HG02885 (cell line): ENCODE measurements around the gene LIPN.

ENCODE experiments used
- ATAC-seq: cut with Tn5 transposase; IDR thresholded peaks from one replicate; pipeline ENCODE4 v1.9.1; 2021; ENCODE audit warnings: mild to moderate bottlenecking; ENCODE audit not compliant: unreplicated experiment, poor library complexity

Gene LIPN

DNA sequence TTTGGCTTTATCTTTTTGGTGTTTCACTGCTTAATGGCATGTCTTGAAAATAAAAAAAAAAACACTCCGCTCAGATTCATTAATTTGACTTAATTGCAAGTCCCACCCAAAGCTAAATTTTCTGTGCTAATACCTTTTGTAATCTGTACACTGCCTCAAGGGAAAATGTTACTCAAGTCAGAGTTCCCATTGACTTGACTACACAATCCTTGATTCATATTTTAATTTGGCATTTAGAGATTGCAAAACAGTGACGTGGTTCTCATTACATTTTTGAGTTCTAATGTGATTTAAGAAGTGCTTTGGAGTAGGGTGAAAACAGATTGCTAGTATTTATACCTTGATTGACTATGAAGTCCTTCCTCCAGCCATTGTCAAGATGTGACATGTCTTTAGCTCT, 21.4 kb downstream of the LIPN start:
- no peak for ATAC-seq

DNA sequence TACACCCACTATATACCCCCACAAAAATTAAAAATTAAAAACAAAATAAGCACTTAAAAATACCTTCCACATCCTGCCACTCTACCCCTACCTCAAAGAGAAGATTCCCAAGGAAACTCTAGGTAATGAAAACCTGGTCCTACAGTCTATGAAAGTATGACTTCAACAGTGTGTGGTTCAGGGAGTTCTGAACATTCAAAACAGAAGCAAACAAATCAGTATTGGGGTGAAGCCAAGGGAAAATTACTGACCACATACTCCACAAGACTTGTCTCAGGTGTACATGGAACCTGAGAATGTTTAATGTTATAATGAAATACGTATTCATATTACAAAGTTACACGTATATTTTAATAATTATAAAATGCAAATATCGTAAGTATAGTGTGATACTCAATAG, 22.4 kb downstream of the LIPN start:
- no peak for ATAC-seq

DNA sequence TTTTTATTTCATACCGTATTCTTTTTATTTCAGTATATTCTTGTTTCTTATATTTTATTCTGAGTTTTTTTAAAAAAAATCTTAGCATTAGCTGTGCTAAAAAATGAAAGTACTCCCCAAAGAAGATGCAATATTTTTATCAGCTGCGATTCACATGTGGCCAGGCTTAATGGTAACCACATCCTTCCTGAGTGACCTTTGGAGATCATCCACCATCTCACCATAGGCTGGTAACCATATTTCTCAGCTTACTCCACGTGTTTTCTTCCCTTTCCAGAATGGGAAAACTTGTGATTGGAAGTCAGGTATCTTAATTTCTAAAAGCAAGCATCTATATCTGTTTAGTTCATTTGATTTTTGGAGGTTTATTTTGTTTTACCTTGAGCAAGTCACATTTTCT, 23.9 kb downstream of the LIPN start:
- no peak for ATAC-seq

DNA sequence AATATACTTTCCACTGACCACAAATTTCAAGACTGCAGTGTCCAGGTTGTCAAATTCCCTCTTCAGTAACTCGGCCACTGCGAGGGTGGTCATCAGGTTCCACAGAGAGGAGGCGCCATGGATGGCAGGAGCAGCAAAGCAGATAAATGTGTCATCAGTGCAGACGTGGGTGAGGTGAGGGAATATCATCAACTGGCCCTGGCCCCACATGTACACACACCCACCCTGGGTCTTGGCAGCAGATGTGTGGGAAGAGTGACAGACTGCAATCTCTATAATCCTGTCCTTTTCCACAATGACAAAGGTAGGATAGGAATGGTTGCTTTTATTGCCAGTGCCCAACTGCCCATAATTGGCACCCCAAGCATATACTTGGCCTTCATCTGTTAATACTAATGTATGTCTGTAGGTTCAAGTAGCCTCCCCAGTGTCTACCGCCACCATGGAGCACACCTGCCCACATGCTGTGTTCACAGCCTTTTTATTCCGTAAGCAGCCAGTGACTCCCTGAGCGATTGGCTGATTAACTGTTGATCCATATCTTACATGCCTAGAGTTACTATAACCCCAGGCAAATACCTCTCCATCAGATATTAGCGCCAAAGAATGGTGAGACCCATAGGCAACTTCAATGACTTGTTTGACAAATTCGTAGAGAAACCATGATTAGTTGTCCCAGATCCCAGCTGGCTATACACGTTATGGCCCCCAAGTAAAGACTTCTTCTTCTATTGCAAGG, 26.4 kb downstream of the LIPN start:
- ATAC-seq: no peak

DNA sequence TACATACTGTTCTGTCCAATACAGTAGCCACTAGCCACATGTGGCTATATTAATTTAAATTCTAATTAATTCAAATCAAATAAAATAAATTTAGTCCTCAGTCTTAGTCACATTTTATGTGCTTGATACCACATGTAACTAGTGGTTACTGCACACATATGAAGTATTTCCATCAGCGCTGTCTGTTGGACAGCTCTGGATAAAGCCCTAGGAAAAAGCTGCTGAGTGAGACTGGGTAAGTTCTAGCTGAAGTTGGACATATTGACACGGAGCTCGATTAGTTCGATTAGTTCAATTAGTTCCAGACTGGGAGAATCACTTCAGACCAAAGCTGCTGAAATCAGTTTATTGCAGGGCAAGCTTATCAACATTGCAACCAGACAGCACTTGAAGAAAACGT, 27.6 kb downstream of the LIPN start:
- ATAC-seq: no peak

DNA sequence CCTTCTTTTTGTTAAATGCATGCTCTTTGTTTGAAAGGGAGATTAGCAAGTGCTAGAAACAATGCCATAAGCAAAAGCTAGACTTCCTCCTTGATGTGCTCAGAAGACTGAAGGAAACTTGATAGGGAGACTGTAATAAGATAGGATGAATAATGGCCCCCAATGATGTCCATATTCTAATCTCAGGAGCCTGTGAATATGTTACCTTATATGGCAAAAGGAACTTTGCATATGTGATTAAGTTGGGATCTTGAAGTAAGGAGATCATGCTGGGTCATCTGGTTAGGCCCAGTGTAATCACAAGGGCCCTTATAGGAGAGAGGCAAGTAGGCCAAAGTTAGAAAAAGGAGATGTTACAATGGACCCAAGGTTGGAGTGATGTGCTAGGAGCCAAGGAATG, 29.1 kb downstream of the LIPN start:
- ATAC-seq: no peak

DNA sequence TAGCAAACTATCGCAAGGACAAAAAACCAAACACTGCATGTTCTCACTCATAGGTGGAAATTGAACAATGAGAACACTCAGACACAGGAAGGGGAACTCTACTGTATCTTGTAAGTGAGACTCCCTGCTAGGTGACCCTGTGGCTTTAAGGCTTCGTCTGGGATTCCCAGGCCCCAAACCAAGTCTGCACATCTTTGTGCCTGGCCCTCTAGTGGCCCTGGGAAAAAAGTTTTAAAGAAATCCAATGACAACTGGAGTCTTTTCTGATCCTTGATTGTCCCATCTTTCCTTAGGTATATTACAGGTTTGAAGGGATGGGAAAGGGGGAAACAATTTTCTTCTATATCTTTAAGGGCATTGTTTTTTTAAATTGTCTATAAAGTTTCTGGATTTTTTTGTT, 32.1 kb downstream of the LIPN start:
- ATAC-seq: no peak

DNA sequence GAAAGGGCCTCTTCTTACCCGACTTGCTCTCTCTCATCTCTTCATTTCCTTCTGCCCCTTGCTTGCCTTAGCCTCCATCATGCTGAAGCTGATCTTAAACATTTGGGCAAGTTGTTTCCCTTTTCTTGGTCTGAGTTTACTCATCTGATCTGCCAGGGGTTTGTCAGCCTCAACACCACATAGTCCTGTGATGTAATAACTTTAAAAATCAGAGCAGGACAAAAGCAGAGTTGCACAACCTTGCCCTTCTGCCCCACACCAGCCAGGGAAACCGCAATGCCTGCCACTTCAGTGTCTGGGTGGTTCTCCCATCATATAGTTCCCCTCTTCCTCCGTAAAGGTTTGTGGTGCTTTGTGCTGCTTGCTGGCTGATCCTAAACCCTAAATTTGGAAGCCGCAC, 32.8 kb downstream of the LIPN start:
- ATAC-seq: no peak

DNA sequence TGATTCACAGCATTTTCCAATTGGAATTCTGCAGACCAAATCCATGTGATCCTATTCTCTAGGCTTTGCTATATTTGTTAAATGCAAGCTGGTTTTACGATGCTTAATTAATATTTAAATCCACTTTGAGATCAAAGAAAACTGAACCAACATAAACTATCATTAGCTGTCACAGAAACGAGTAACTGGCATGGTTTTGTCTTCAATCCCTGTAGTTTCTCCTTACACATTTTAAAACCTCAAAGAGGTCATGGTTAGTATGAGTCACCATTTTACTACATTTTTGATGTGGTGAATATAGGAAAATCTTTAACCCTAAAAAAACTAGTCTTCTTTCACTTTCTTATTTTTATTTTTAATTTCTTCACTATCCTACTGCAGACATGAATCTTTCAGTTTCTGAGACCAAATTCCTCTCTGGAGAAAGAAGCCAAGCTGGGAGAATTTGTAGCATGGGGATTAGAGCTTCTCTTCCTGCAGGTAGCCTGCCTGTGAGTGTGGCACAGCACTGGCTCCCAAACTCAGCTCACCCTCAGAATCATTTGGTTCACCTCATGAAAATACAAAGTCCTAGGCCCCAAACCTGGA, 34.0 kb downstream of the LIPN start:
- ATAC-seq: no peak

DNA sequence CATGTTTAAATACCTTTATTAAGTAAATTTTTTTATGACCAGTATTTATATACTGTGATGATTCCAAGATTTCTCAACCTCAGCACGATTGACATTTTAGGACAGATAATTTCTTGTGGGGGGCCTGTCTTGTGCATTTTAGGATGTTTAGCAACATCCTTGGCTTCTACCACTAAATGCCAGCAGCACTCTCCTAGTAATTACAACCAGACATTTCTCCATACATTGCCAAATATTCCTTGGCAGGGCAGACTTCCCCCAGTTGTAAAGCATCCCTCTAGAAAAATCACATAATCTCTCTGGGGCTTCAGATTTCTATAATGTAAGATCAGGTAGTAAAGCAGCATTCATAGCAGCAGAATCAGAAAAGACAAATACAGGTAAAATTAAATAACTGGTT, 34.9 kb downstream of the LIPN start:
- no peak for ATAC-seq

DNA sequence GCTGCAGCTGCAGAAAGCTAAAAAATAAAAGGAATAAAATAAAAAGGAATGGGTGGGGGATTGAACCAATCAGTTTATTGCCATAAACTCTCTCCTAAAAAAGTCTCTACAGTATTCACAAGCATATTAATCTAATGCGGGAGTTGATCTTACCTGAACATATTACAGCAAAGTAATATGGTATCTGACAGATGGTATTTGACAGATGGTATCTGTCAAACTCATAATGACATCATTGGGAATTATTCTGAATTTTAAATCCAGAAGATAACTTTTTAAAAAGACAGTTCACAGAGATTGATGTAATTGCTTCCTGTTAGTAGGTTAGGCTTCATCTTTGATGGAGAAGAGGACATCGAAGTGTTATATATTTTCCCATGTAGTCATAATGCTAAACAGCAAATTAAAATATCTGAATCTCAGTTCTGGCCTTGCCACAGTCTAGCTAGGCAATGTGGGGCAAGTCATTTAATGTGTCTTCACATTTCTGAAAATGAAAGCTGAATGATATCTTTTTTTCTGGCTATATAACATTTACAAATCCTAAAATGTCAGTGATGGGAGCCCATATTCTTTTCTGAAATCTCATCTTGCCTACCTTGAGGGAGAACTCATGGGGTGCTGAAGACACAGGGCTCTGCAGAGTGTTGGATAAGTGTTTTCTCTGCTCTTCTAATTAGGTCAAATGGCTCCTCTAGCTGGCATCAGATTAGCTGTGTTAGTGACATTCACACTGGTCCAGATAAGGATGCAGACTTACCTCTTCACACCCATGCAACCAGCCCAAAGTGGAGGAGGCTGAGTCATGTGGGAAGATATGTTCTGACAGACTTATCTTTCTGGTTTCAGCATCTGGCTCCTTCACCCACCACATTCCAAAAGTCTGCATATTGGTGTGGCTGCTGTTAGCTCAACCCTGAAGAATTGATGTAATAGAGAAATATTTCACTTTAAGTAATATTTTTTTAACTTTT, 40.6 kb downstream of the LIPN start:
- no peak for ATAC-seq

DNA sequence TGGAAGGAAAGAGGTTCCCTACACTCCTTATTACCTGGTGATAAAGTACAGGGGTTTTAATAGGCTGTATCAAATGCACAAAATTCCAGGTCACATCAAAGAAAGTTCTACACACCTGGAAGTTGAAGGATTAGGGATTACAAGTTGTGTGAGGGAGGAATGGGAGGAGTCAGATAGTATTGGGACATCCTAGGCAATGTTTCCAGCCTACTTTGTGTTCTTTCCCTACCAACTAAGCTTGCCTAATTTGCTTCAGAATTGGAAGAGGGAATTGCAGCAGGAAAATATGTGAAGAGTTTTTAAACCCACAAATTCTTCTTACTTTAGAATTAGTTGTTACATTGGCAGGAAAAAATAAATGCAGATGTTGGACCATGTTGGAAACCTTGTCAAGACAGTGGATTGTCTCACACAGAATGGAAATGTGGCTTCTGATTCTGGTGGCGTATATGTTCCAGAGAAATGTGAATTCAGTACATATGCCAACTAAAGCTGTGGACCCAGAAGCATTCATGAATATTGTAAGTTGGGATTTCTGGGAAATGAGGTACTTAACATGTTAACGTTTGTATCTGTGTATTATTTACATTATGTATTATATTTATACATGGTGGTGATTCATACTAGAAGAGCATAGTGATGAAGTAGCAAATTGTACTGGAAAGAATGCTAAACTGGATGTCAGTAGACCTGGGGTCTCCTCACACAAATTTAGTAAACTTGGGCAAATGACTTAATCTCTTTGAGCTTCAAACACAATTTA, 42.9 kb downstream of the LIPN start, which contains the start of gene LIPM:
TSS of gene LIPM (plus strand) at position 208 of the 763 bp plus-strand sequence. CDS start at position 375, 167 bp downstream.
- ATAC-seq: no peak

DNA sequence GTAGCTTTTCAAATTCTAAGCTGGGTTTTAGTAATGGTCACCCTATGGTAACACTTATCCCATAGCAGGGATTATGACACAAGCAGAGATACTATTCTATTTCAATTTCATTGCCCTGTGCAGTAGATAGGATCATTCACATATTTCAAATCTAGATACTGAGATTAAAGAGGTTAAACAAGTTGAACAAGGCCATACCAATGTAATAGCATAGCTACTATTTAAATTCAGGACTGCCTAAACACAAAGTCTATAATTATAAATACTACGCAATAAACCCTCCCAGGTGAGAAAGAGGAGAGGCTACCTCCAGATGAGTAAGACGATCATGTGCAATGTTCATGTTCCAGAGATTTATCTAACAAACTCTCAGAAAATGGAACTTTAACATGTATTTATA, 43.8 kb downstream of the LIPN start:
- no peak for ATAC-seq

DNA sequence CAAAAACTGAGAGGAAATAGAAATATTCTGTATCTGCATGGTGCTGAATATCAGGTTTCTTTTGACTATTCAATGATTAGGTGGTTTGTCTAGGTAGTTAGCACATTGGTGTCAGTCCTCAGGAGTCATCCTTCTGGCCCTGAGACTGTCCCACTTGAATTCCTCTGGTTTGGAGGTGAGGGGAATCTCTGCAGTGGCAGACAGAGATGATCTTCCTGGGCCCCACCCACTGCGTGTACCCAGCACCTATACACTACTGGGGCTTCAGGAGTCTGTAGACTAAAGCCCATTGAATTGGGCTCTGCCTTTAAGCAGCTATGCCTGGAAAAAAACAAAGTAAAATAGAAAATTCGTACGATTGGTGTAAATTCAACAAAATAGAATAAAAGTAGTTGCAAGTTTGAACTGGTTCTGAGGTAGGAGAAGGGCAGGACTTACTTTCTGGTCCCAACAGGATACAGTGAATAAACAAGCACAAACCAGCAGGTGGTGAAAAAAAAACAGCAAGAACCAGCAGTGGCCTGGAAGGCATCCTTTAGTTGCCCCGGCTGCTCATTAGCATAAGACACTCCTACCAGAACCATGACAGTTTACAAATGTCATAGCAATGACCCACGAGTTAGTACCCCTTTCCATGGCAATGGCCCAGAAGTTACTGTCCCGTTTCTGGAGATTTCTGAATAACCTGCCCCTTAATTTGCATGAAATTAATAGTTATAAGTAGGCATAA, 44.4 kb downstream of the LIPN start:
- ATAC-seq: no peak

DNA sequence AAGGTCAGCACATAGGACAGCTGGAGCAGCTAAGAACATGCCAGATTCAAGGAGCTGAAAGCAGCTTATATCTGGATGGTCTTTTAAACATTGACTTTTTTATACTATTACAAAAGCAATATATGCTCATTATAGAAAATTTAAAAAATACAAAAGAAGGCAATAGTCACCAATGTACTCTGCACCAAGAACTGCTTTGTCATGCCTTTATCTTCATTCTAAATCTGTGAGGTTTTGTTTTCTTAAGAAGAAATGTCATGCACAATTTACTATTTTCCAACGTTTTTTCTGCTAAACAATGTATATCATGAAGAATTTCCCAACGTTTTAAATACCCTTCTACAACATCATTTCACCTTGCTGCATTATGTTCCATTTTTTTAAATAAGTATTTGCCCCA, 45.5 kb downstream of the LIPN start:
- ATAC-seq: no peak

DNA sequence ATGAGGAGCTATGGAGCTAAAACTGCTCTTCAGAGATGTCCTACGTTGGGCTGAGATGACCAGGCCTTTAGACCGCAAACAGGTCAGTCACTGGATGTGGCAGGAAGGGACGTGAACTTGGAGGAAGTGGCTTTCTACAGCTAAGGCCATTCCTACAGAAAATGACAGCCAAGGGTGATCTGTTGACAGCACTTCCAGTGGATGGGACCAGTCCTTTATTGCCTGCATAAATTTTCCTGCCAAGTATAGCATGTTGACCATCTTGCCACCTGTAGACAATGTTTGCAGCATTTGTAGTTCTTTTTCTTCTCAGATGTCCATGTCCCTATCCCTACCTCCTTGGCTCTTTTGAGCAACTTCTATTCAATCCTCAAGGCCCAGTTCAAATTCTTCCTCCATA, 46.1 kb downstream of the LIPN start:
- ATAC-seq: no peak

DNA sequence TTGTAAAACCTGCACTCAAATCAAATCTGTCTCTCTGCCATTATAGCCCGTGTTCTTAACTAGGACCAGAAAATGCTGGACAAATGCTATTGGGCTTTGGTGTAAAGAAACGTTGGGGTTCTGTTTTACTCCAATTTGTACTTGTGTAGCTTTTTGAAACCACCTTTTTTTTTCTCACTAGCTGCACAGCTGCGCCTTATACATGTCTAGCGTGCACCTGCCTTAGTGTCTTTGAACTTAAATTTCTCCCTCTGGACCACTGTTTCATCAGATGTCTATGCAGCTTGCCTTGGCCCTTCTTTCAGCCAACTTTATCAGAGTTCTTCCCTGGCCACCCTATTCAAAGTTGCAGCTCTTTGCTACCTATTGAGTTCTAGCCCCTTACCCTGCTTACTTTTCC, 49.8 kb downstream of the LIPN start:
- no peak for ATAC-seq

DNA sequence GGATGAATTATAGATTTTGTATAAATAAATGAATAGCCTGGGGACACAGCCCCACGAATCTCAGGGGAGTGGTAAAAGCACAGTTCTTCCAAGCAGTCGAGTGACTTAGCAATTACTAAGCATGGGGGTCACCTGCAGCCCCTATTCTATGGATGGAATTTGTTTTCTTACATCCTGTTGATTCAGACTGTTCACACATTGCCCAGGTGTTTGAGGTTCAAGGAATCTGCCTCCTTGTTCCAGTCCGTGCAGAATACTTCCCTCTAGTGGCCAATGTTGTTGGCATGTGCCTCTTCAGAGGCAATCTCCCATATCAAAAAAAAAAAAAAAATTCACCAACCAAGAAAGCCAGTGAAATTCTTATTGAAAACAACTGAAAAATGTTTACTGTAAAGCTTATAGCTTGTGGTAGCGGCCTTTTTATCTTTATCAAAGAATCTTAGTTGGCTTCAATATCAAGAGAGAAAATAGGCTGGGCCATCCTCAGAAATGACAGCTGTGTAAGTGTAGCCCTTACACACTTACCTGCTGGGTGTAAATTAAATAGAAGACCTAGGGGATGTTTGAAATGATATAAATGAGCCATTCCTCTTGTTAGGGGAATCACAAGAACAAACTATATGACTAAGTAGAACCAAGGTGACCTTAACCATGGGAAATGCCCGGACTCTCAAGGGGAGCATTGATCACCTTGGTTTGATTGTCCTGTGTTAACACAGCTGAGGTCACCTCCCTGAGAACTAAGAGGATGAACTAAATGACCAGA, 50.6 kb downstream of the LIPN start:
- ATAC-seq: peak; percentile 43

DNA sequence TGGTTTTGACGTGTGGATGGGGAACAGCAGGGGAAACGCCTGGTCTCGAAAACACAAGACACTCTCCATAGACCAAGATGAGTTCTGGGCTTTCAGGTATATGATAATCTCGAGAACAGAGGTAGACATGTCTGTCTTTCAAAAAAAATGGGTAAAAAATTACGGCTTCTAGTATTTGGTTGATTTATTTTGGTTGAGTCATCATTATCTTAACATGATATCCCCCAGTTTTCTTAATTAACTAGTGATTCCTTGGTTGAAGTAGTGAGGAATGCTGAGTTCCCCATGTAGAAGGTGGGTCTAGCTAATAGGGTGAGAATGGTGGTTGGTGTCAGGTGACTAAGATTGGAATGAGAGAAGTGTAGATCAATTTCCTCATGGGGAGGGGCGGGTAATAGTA, 53.4 kb downstream of the LIPN start:
- ATAC-seq: no peak
